ENCODE results near the gene TCF7.

- TF ChIP-seq TCF7 (IDR thresholded peaks at IDR 0.05; ENCODE audit: low read depth) (no peak), USF2 (IDR thresholded peaks at IDR 0.05; ENCODE audit: low read depth, low read length) (no peak), USF2 (CRISPR knock-in tag; IDR thresholded peaks at IDR 0.05; ENCODE audit: borderline replicate concordance) (no peak), AFF4 (CRISPR knock-in tag; IDR thresholded peaks at IDR 0.05) (no peak), HHEX (CRISPR knock-in tag; IDR thresholded peaks at IDR 0.05) (no peak), NBN (conservative IDR thresholded peaks at IDR 0.05) (no peak), ZNF629 (CRISPR knock-in tag; conservative IDR thresholded peaks at IDR 0.05) (no peak), CTCF (CRISPR knock-in tag; IDR thresholded peaks at IDR 0.05) (no peak), MZF1 (CRISPR knock-in tag; IDR thresholded peaks at IDR 0.05; ENCODE audit: borderline replicate concordance) (no peak), BCLAF1 (IDR thresholded peaks at IDR 0.05) (no peak), KDM1A (CRISPR knock-in tag; IDR thresholded peaks at IDR 0.05) (no peak), ARID2 (CRISPR knock-in tag; IDR thresholded peaks at IDR 0.05; ENCODE audit: borderline replicate concordance) (no peak)
These were observed 22.3 kb downstream of the TCF7 start for GRCh38 chr5:134136771-134137170.

Data from HepG2 (cell line).